Fibroblast of lung (primary cell): ENCODE data around the gene CSNK1A1. TPM values are rescaled to one million over a fixed set of nuclear protein-coding genes. Genes with fewer than 3 reads are reported as not detected.
"Not testable (repeated sequence)": the region's sequence is repeated elsewhere in the genome, so short reads cannot be mapped to it uniquely, and the experiment has no call there.

Experiments used
- DNase-seq, 2 donors: peaks; one replicate each; pipeline versions ENCODE4 v3.0.0 to v3.0.0-alpha.2; 2010; ENCODE audit warnings: low read depth in 2 of 2
- H2AFZ ChIP-seq: 2 replicates; pipeline ENCODE4 v1.5.1; 2012; ENCODE audit warnings: low read length, control low read depth, inconsistent platforms
- H3K27ac ChIP-seq: 2 replicates; pipeline ENCODE4 v1.5.1; 2011; ENCODE audit warnings: low read length, control low read depth; ENCODE audit not compliant: insufficient read depth
- H3K27me3 ChIP-seq: 2 replicates; pipeline ENCODE4 v1.5.1; 2011; ENCODE audit warnings: mild to moderate bottlenecking, low read length; ENCODE audit not compliant: control insufficient read depth, insufficient read depth
- H3K36me3 ChIP-seq: 2 replicates; pipeline ENCODE4 v1.5.1; 2011; ENCODE audit warnings: low read length; ENCODE audit not compliant: control insufficient read depth, insufficient read depth
- H3K4me1 ChIP-seq: 2 replicates; pipeline ENCODE4 v1.5.1; 2011; ENCODE audit warnings: low read length; ENCODE audit not compliant: control insufficient read depth, insufficient read depth; ENCODE audit errors: extremely low read depth
- H3K4me2 ChIP-seq: 2 replicates; pipeline ENCODE4 v1.5.1; 2011; ENCODE audit warnings: low read length, control low read depth; ENCODE audit not compliant: insufficient read depth; ENCODE audit errors: extremely low read depth
- H3K4me3 ChIP-seq, 4 experiments: fragments of 200-600 bp in 1 of 4; sonication (generic) in 1 of 4; replicated peaks in 1 of 4; 2 replicates each; pipeline ENCODE4 v1.5.1; 2011 to 2016; ENCODE audit warnings: low read length in 4 of 4, low read depth in 3 of 4, mild to moderate bottlenecking in 3 of 4, control low read depth in 2 of 4, inconsistent platforms in 1 of 4, mixed read lengths in 1 of 4; ENCODE audit not compliant: insufficient read depth in 1 of 4; ENCODE audit errors: control extremely low read depth in 1 of 4
- H3K79me2 ChIP-seq: 2 replicates; pipeline ENCODE4 v1.5.1; 2012; ENCODE audit warnings: mild to moderate bottlenecking, low read length, inconsistent platforms; ENCODE audit not compliant: control insufficient read depth, insufficient read depth
- H3K9ac ChIP-seq: 2 replicates; pipeline ENCODE4 v1.5.1; 2011; ENCODE audit warnings: mild to moderate bottlenecking, low read length, control low read depth; ENCODE audit not compliant: insufficient read depth
- H3K9me3 ChIP-seq: 2 replicates; pipeline ENCODE4 v1.5.1; 2012; ENCODE audit warnings: low read depth, low read length; ENCODE audit not compliant: control insufficient read depth, insufficient read depth
- H4K20me1 ChIP-seq: 2 replicates; pipeline ENCODE4 v1.5.1; 2011; ENCODE audit warnings: low read length; ENCODE audit not compliant: control insufficient read depth, insufficient read depth; ENCODE audit errors: extremely low read depth
- EZH2 ChIP-seq: IDR thresholded peaks from 2 replicates; pipeline ENCODE4 v1.5.1; 2012; ENCODE audit warnings: low read length, control low read depth, mild to moderate bottlenecking; ENCODE audit errors: missing control alignments
- polyA plus RNA-seq, 2 donors: library from polyadenylated mRNA; depleted of rRNA in 1 of 2; stranded (reverse) in 1 of 2; unstranded in 1 of 2; fragments of >200 nt; gene quantifications; 2 replicates each; pipeline ENCODE4 v1.2.1, GENCODE V29; 2011 to 2012; ENCODE audit warnings: missing spikeins in 1 of 2
- total RNA-seq: library from RNA; depleted of rRNA; stranded (reverse); fragments of >200 nt; gene quantifications from 2 replicates; pipeline ENCODE4 v1.2.1, GENCODE V29; 2014
- TF ChIP-seq, protein P1 (sequence below), 2 donors: IDR thresholded peaks in 1 of 2; conservative IDR thresholded peaks in 1 of 2; 1 replicate in 1 of 2; 2 replicates in 1 of 2; pipeline ENCODE4 v1.5.1; 2011 to 2012; ENCODE audit warnings: low read length in 2 of 2, control low read depth in 1 of 2, inconsistent platforms in 1 of 2, low read depth in 1 of 2, mild to moderate bottlenecking in 1 of 2

The CSNK1A1 gene
- total and polyA plus RNA-seq, 2 donors (not counting 1 experiment from before 2014, with no cell fraction given): 275 to 674 TPM

DNA sequence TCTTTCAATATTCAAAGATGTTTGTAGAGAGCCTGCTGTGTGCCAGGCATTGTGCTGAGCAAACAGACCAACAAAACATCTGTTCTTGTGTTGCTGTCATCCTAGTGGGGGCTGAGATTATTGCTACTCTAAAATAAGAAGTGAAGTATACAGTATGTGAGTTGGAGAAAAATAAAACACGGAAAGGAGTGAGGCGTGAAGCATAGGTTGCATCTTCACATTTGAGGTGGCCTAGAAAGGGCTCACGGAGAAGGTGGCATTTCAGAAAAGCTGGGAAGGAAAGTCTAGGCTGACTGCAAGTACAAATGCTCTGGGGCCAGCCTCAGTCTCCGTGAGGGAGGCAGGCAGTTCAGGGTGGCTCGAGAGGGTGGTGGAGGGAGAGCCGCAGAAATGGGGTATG lies 80.3 kb downstream of the CSNK1A1 start:
- Histone ChIP-seq H3K4me1 (peaks cover 17% of the 10 kb centered on the region), H4K20me1 (no peaks in the 10 kb centered on the region), H3K9ac (no peak overlapping the region), H3K79me2 (no peaks in the 10 kb centered on the region), H3K27ac (no peak overlapping the region), H3K9me3 (no peaks in the 10 kb centered on the region), H2AFZ (no peak overlapping the region), H3K4me2 (no peak overlapping the region), H3K27me3 (no peaks in the 10 kb centered on the region), H3K36me3 (no peaks in the 10 kb centered on the region), H3K4me3 (no peak overlapping the region)
- TF ChIP-seq EZH2: no peak
- TF ChIP-seq, protein P1, sequence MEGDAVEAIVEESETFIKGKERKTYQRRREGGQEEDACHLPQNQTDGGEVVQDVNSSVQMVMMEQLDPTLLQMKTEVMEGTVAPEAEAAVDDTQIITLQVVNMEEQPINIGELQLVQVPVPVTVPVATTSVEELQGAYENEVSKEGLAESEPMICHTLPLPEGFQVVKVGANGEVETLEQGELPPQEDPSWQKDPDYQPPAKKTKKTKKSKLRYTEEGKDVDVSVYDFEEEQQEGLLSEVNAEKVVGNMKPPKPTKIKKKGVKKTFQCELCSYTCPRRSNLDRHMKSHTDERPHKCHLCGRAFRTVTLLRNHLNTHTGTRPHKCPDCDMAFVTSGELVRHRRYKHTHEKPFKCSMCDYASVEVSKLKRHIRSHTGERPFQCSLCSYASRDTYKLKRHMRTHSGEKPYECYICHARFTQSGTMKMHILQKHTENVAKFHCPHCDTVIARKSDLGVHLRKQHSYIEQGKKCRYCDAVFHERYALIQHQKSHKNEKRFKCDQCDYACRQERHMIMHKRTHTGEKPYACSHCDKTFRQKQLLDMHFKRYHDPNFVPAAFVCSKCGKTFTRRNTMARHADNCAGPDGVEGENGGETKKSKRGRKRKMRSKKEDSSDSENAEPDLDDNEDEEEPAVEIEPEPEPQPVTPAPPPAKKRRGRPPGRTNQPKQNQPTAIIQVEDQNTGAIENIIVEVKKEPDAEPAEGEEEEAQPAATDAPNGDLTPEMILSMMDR (conservative IDR thresholded peaks at IDR 0.05 in 1 of 2, IDR thresholded peaks at IDR 0.05 in 1 of 2; ENCODE audit: low read depth in 1 of 2, low read length in 2 of 2): no peak
- DNase-seq: no peak

DNA sequence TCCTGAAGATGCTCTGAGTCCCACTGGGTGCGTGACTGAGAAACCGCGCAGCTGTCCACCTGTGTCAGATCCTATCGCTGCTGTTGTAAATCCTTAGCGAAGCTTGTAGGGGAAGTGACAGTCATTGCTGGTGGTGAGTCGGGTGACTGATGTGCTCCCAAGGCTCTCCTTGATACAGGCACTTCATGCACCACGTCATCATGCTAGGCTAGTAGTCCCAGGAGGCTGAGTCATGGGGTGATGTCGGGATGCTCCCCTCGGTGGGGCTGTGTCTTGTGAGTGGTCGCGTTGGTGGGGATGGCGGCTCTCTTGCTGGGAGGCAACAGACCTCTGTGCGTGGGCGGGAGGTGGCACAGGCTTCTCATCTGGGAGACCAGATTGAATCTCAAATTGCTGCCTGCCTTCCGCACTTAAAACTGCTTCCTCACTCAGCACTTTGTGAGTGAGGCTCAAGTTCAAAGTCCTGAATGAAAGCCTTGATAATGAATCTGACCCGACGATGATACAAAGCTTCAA lies 84.7 kb downstream of the CSNK1A1 start:
- TF ChIP-seq, protein P1 (conservative IDR thresholded peaks at IDR 0.05 in 1 of 2, IDR thresholded peaks at IDR 0.05 in 1 of 2; ENCODE audit: low read depth in 1 of 2, low read length in 2 of 2): no peak
- TF ChIP-seq EZH2: no peak
- no peaks in the 10 kb centered on the region for H3K36me3 ChIP-seq
- peak overlapping the region; percentile 24 for H2AFZ ChIP-seq
- peak; percentile 61 to 86 for DNase-seq
- H3K9ac ChIP-seq: no peak overlapping the region
- no peaks in the 10 kb centered on the region for H3K9me3 ChIP-seq
- H3K27me3 ChIP-seq: no peaks in the 10 kb centered on the region
- no peak overlapping the region for H3K4me2 ChIP-seq
- H3K79me2 ChIP-seq: no peaks in the 10 kb centered on the region
- H4K20me1 ChIP-seq: no peaks in the 10 kb centered on the region
- H3K4me1 ChIP-seq: peaks cover 20% of the 10 kb centered on the region
- H3K27ac ChIP-seq: peak overlapping the region; percentile 46
- no peak overlapping the region for H3K4me3 ChIP-seq

DNA sequence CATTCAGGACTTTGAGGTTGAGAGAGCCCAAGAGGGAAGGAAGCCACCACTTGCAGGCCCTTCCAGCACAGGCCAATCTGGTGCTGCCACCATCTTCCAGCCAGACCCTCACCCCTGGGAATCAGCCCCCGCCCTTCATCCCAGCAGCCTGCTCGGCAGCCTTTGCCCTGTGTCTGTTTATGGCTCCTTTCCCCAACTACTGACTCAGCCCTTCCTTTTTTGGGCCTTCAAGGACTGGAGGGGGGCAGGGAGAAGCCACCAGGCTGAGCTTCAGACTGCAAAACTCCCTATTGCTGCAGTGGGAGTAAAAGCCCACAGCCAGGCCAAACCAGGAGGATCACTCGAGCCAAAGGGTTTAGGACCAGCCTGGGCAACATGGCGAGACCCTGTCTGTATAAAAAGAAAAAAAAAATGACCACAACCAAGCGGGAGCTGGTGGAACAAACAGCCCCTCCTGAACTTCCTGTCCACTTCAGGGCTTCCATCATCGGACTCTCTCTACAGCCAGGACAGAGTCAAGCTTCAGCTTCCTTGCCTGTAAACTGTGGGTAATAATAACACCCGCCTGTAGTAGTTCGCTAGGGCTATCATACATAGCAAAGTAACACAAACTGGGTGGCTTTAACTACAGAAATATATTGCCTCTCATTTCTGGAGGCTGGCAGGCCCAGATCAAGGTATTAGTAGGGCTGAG lies 86.3 kb downstream of the CSNK1A1 start:
- Histone ChIP-seq H4K20me1 (no peaks in the 10 kb centered on the region), H3K4me2 (peak overlapping the region; percentile 17), H3K27me3 (no peaks in the 10 kb centered on the region), H3K9me3 (no peaks in the 10 kb centered on the region), H3K4me1 (peaks cover 15% of the 10 kb centered on the region), H3K79me2 (no peaks in the 10 kb centered on the region), H3K36me3 (no peaks in the 10 kb centered on the region), H3K4me3 (no peak overlapping the region), H2AFZ (peak overlapping the region; percentile 2), H3K27ac (peak overlapping the region; percentile 46), H3K9ac (no peak overlapping the region)
- TF ChIP-seq, protein P1 (conservative IDR thresholded peaks at IDR 0.05 in 1 of 2, IDR thresholded peaks at IDR 0.05 in 1 of 2; ENCODE audit: low read depth in 1 of 2, low read length in 2 of 2): no peak
- no peak for TF ChIP-seq EZH2
- peak; percentile 70 to 73 for DNase-seq

DNA sequence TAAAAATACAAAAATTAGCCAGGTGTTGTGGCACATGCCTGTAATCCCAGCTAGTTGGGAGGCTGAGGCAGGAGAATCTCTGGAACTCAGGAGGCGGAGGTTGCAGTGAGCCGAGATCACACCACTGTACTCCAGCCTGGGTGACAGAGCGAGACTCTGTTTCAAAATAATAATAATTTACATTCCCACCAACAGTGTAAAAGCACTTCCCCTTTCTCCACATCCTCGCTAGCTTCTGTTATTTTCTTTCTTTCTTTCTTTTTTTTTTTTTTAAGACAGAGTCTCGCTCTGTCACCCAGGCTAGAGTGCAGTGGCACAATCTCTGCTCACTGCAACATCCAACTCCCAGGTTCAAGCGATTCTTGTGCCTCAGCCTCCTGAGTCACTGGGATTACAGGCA lies 89.3 kb downstream of the CSNK1A1 start:
- not testable (repeated sequence) for H3K79me2 ChIP-seq, H3K27ac ChIP-seq, H3K9me3 ChIP-seq, H3K27me3 ChIP-seq, H3K9ac ChIP-seq, H2AFZ ChIP-seq, DNase-seq, H3K4me3 ChIP-seq, H4K20me1 ChIP-seq, H3K4me2 ChIP-seq, H3K36me3 ChIP-seq
- H3K4me1 ChIP-seq: peaks cover 15% of the 10 kb centered on the region
